Activated T-cell treated with anti-CD3 and anti-CD28 coated beads, Interleukin-2, amount 50 U/mL, for 72 hours (primary cell): Measurements from ENCODE around the gene EREG. TPM values are rescaled to one million over a fixed set of nuclear protein-coding genes. Genes with fewer than 3 reads are reported as not detected.

Source experiments
- ATAC-seq, 2 donors: fragments of 150-1000 bp; cut with Tn5 transposase; replicated peaks in 1 of 2; 2 replicates each; pipeline ENCODE4 v1.10.0; 2021; ENCODE audit warnings: moderate library complexity in 2 of 2, mild to moderate bottlenecking in 1 of 2
- DNase-seq, 2 donors: peaks; one replicate each; pipeline ENCODE4 v3.0.0; 2021 to 2022; ENCODE audit warnings: mixed read lengths in 1 of 2
- H3K27ac Mint-ChIP-seq: one replicate; pipeline ENCODE4 v1.8.0; 2022; ENCODE audit warnings: mild to moderate bottlenecking, moderate library complexity, mixed read lengths
- H3K27me3 Mint-ChIP-seq: one replicate; pipeline ENCODE4 v1.8.0; 2022; ENCODE audit warnings: low read depth, mixed read lengths
- H3K36me3 Mint-ChIP-seq, 2 donors: one replicate each; pipeline ENCODE4 v1.8.0; 2022; ENCODE audit warnings: mixed read lengths in 2 of 2, mild to moderate bottlenecking in 1 of 2; ENCODE audit not compliant: insufficient read depth in 2 of 2
- H3K4me1 Mint-ChIP-seq: one replicate; pipeline ENCODE4 v1.8.0; 2022; ENCODE audit warnings: low read depth, mixed read lengths
- H3K4me3 Mint-ChIP-seq, 2 donors: one replicate each; pipeline ENCODE4 v1.8.0; 2022; ENCODE audit warnings: mild to moderate bottlenecking in 2 of 2, mixed read lengths in 2 of 2, moderate library complexity in 2 of 2
- H3K9me3 Mint-ChIP-seq, 2 donors: one replicate each; pipeline ENCODE4 v1.8.0; 2022; ENCODE audit warnings: mixed read lengths in 2 of 2
- total RNA-seq, 2 donors: library from RNA; stranded (reverse); gene quantifications; one replicate each; pipeline ENCODE4 v1.2.3, GENCODE V29; 2022

The EREG gene
- total RNA-seq: under 1 TPM in 1 of 2 donors, not detected in 1; 0.07 TPM

GRCh38 chr4:74364652-74365491 is at the start of gene EREG:
Gene EREG, plus strand, starts transcription at chr4:74365145. Its CDS starts 164 bp downstream, at chr4:74365309.
- DNase-seq: peak; percentile 28 to 33
- Mint-ChIP-seq H3K4me3 (peak within 1 kb of the TSS; percentile 78 to 88), H3K36me3 (no peaks in the 10 kb centered on the region), H3K4me1 (peaks cover 13% of the 10 kb centered on the region), H3K27ac (no peak within 1 kb of the TSS), H3K9me3 (no peaks in the 10 kb centered on the region), H3K27me3 (peaks cover 48% of the 10 kb centered on the region)
- ATAC-seq: peak; percentile 81 to 82

- H3K9me3 Mint-ChIP-seq: no peaks in the 10 kb centered on the region
- no peak overlapping the region for H3K4me3 Mint-ChIP-seq
- no peaks in the 10 kb centered on the region for H3K36me3 Mint-ChIP-seq
- peaks cover under 1% of the 10 kb centered on the region for H3K4me1 Mint-ChIP-seq
- H3K27me3 Mint-ChIP-seq: no peaks in the 10 kb centered on the region
- ATAC-seq (no peak), DNase-seq (no peak)
- no peak overlapping the region for H3K27ac Mint-ChIP-seq
Observed at GRCh38 chr4:74315376-74315775, 49.6 kb upstream of the EREG start.

- Mint-ChIP-seq H3K4me3 (no peak overlapping the region), H3K27ac (no peak overlapping the region), H3K27me3 (peaks cover 8% of the 10 kb centered on the region), H3K36me3 (no peaks in the 10 kb centered on the region), H3K9me3 (no peaks in the 10 kb centered on the region), H3K4me1 (peaks cover 6% of the 10 kb centered on the region)
- no peak for ATAC-seq
- no peak for DNase-seq
Observed at GRCh38 chr4:74316397-74316796, 48.5 kb upstream of the EREG start.

GRCh38 chr4:74317616-74318246 is 47.2 kb upstream of the EREG start:
- no peak for DNase-seq
- Mint-ChIP-seq H3K4me3 (no peak overlapping the region), H3K9me3 (no peaks in the 10 kb centered on the region), H3K36me3 (no peaks in the 10 kb centered on the region), H3K27ac (no peak overlapping the region), H3K27me3 (peaks cover 8% of the 10 kb centered on the region), H3K4me1 (peaks cover 6% of the 10 kb centered on the region)
- ATAC-seq: no peak

- DNase-seq: no peak
- Mint-ChIP-seq H3K36me3 (no peaks in the 10 kb centered on the region), H3K4me1 (peaks cover 6% of the 10 kb centered on the region), H3K27ac (no peak overlapping the region), H3K27me3 (peaks cover 8% of the 10 kb centered on the region), H3K9me3 (no peaks in the 10 kb centered on the region), H3K4me3 (no peak overlapping the region)
- ATAC-seq: no peak
Observed at GRCh38 chr4:74318276-74318675, 46.7 kb upstream of the EREG start.

- ATAC-seq (no peak), DNase-seq (no peak)
- Mint-ChIP-seq H3K36me3 (no peaks in the 10 kb centered on the region), H3K27me3 (peaks cover 8% of the 10 kb centered on the region), H3K4me3 (no peak overlapping the region), H3K9me3 (no peaks in the 10 kb centered on the region), H3K4me1 (peaks cover 6% of the 10 kb centered on the region), H3K27ac (no peak overlapping the region)
Observed at GRCh38 chr4:74319470-74319869, 45.5 kb upstream of the EREG start.

GRCh38 chr4:74320559-74321118 is 44.3 kb upstream of the EREG start:
- no peak overlapping the region for H3K4me3 Mint-ChIP-seq
- DNase-seq (peak; percentile 26 to 51), ATAC-seq (peak; percentile 96 to 97)
- no peaks in the 10 kb centered on the region for H3K36me3 Mint-ChIP-seq
- peaks cover 8% of the 10 kb centered on the region for H3K27me3 Mint-ChIP-seq
- H3K9me3 Mint-ChIP-seq: no peaks in the 10 kb centered on the region
- no peak overlapping the region for H3K27ac Mint-ChIP-seq
- peaks cover 6% of the 10 kb centered on the region for H3K4me1 Mint-ChIP-seq

- peaks cover 8% of the 10 kb centered on the region for H3K27me3 Mint-ChIP-seq
- H3K4me3 Mint-ChIP-seq: no peak overlapping the region
- no peak overlapping the region for H3K27ac Mint-ChIP-seq
- ATAC-seq: no peak
- H3K4me1 Mint-ChIP-seq: peaks cover 6% of the 10 kb centered on the region
- H3K36me3 Mint-ChIP-seq: no peaks in the 10 kb centered on the region
- no peak for DNase-seq
- H3K9me3 Mint-ChIP-seq: no peaks in the 10 kb centered on the region
Observed at GRCh38 chr4:74322301-74322700, 42.6 kb upstream of the EREG start.

GRCh38 chr4:74323663-74324062 is 41.3 kb upstream of the EREG start:
- Mint-ChIP-seq H3K4me1 (peaks cover 6% of the 10 kb centered on the region), H3K36me3 (peaks cover 0 to under 1% of the 10 kb centered on the region in 2 donors), H3K4me3 (no peak overlapping the region), H3K9me3 (no peaks in the 10 kb centered on the region), H3K27ac (no peak overlapping the region), H3K27me3 (peaks cover 9% of the 10 kb centered on the region)
- DNase-seq (no peak), ATAC-seq (no peak)

- Mint-ChIP-seq H3K36me3 (peaks cover 0 to 2% of the 10 kb centered on the region in 2 donors), H3K4me1 (peaks cover 6% of the 10 kb centered on the region), H3K4me3 (no peak overlapping the region), H3K27ac (no peak overlapping the region), H3K27me3 (peaks cover 15% of the 10 kb centered on the region), H3K9me3 (no peaks in the 10 kb centered on the region)
- DNase-seq: no peak
- ATAC-seq: no peak
Observed at GRCh38 chr4:74324262-74324661, 40.7 kb upstream of the EREG start.

- no peaks in the 10 kb centered on the region for H3K9me3 Mint-ChIP-seq
- no peak overlapping the region for H3K27ac Mint-ChIP-seq
- no peaks in the 10 kb centered on the region for H3K4me1 Mint-ChIP-seq
- no peak overlapping the region for H3K4me3 Mint-ChIP-seq
- H3K27me3 Mint-ChIP-seq: peaks cover 13% of the 10 kb centered on the region
- no peak for DNase-seq
- ATAC-seq: no peak
- H3K36me3 Mint-ChIP-seq: peaks cover 0 to 2% of the 10 kb centered on the region in 2 donors
Observed at GRCh38 chr4:74325886-74326285, 39.1 kb upstream of the EREG start.

- Mint-ChIP-seq H3K4me3 (no peak overlapping the region), H3K4me1 (no peaks in the 10 kb centered on the region), H3K9me3 (no peaks in the 10 kb centered on the region), H3K27ac (no peak overlapping the region), H3K27me3 (peaks cover 9% of the 10 kb centered on the region), H3K36me3 (peaks cover 0 to 2% of the 10 kb centered on the region in 2 donors)
- no peak for ATAC-seq
- DNase-seq: no peak
Observed at GRCh38 chr4:74327762-74328161, 37.2 kb upstream of the EREG start.

- no peaks in the 10 kb centered on the region for H3K9me3 Mint-ChIP-seq
- H3K27ac Mint-ChIP-seq: peak overlapping the region; percentile 60
- no peaks in the 10 kb centered on the region for H3K4me1 Mint-ChIP-seq
- H3K36me3 Mint-ChIP-seq: peaks cover 0 to 2% of the 10 kb centered on the region in 2 donors
- no peak overlapping the region for H3K4me3 Mint-ChIP-seq
- peaks cover 9% of the 10 kb centered on the region for H3K27me3 Mint-ChIP-seq
- ATAC-seq: no peak
- no peak for DNase-seq
Observed at GRCh38 chr4:74328501-74328900, 36.4 kb upstream of the EREG start.
